Measurements from ENCODE around the gene SH2D3A. TPM values are rescaled to one million over a fixed set of nuclear protein-coding genes. Genes with fewer than 3 reads are reported as not detected.

The SH2D3A gene
- total and polyA plus RNA-seq, 2 donors (not counting 3 experiments of a cell fraction or from before 2014, with no cell fraction given): 0.04 to 0.53 TPM

- Histone ChIP-seq H2AFZ (ENCODE audit: low read depth, low read length) (peak overlapping the region; percentile 53), H3K36me3 (ENCODE audit: control insufficient read depth in 2 of 2, extremely low read depth in 1 of 2, insufficient read depth in 2 of 2, low read length in 2 of 2) (peaks cover 0 to 11% of the 10 kb centered on the region in 2 experiments), H4K20me1 (replicated peaks; ENCODE audit: control insufficient read depth, extremely low read depth, insufficient read depth, low read length) (no peaks in the 10 kb centered on the region), H3K4me2 (ENCODE audit: insufficient read depth, low read length) (peak overlapping the region; percentile 78), H3K9me1 (replicated peaks; ENCODE audit: control insufficient read depth, extremely low read depth, insufficient read depth, low read length) (no peaks in the 10 kb centered on the region), H3K9me3 (replicated peaks; ENCODE audit: control insufficient read depth, insufficient read depth, low read length) (no peaks in the 10 kb centered on the region), H3K9ac (replicated peaks; ENCODE audit: extremely low read depth, insufficient read depth, low read length) (peak overlapping the region; percentile 60), H3K27ac (ENCODE audit: insufficient read depth, low read depth, low read length) (peak overlapping the region; percentile 61), H3K4me1 (ENCODE audit: control insufficient read depth, extremely low read depth, insufficient read depth, low read length) (peaks cover 48% of the 10 kb centered on the region), H3K27me3 (ENCODE audit: control insufficient read depth in 2 of 2, insufficient read depth in 2 of 2, low read length in 2 of 2) (no peaks in the 10 kb centered on the region), H3K4me3 (replicated peaks in 1 of 3; ENCODE audit: insufficient read depth in 1 of 3, low read depth in 1 of 3, low read length in 3 of 3) (peak overlapping the region; percentile 66 to 92 (median 80)), H3K79me2 (ENCODE audit: control insufficient read depth, insufficient read depth, low read length) (peaks cover 33% of the 10 kb centered on the region)
- no TSS peak for BruUV-seq (replicated peaks)
- CTCF ChIA-PET: interaction anchor here (6.2 kb wide), 1 partner anchor 122 kb away, joined by 179 read pairs; no protein-coding TSS in a partner anchor
- FAIRE-seq (peak; percentile 40), DNase-seq (ENCODE audit: low read depth, low spot score) (peak; percentile 38)
- intact Hi-C loops (cut with micrococcal nuclease): loop anchor here (5.0 to 10.0 kb wide), 6 partner anchors 62 to 1828 kb away; partner anchors contain the start of genes ALKBH7, KHSRP, TNFSF14 and TNFSF9
- no peak for TF ChIP-seq POLR2A (IDR thresholded peaks at IDR 0.05; ENCODE audit: low read depth, low read length)
- TF ChIP-seq FOS (IDR thresholded peaks at IDR 0.05; ENCODE audit: borderline replicate concordance, insufficient read depth, low read length): no peak
- dilution Hi-C loops (cut with MboI; ENCODE audit: extremely low pct_ligation_motif_present, low sequenced_read_pairs): no loop called here
- POLR2A ChIA-PET: interaction anchor here (0.6 kb wide), 1 partner anchor 123 kb away, joined by 5 read pairs; no protein-coding TSS in a partner anchor
Observed at GRCh38 chr19:6739883-6740588, 27.2 kb downstream of the SH2D3A start.

DNA sequence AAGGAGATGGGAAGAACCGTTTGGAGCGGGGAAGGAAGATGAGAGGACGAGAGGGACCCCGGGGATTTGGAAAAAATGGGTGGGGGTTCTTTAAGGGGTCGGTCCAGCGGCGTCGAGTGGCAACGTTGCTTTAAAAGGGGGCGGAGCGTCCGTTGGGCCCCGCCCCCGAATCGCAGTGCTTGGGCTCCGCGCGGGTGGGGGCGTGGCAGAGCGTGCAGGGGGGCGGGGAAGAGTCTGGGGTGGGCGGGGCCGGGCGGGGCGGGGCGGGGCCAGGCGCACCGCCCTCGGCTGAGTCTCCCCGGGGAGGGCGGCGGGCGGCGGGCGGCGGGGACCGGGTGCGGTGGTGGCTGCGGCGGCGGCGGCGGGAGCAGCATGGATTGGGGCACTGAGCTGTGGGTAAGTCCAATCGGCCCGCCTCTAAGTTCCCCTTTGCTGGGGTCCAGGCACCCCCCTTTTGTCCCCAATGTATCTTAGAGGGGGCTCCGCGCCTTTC, 27.8 kb downstream of the SH2D3A start, which contains the start of gene TRIP10:
TRIP10 (plus strand) TSS at position 291 of the 493 bp plus-strand sequence; CDS start at position 373, 82 bp downstream.
- peak within 1 kb of the TSS; percentile 66 to 92 (median 80) for H3K4me3 ChIP-seq (replicated peaks in 1 of 3; ENCODE audit: insufficient read depth in 1 of 3, low read depth in 1 of 3, low read length in 3 of 3)
- BruUV-seq (replicated peaks): no TSS peak
- FAIRE-seq (peak; percentile 80), DNase-seq (ENCODE audit: low read depth, low spot score) (peak; percentile 66)
- H3K9ac ChIP-seq (replicated peaks; ENCODE audit: extremely low read depth, insufficient read depth, low read length): peak within 1 kb of the TSS; percentile 60
- H3K27ac ChIP-seq (ENCODE audit: insufficient read depth, low read depth, low read length): peak within 1 kb of the TSS; percentile 61
- intact Hi-C loops (cut with micrococcal nuclease): loop anchor here (5.0 to 10.0 kb wide), 5 partner anchors 63 to 367 kb away; partner anchors contain the start of genes ALKBH7, KHSRP, TNFSF14 and TNFSF9
- no peaks in the 10 kb centered on the region for H3K27me3 ChIP-seq (ENCODE audit: control insufficient read depth in 2 of 2, insufficient read depth in 2 of 2, low read length in 2 of 2)
- peaks cover 33% of the 10 kb centered on the region for H3K79me2 ChIP-seq (ENCODE audit: control insufficient read depth, insufficient read depth, low read length)
- H3K4me2 ChIP-seq (ENCODE audit: insufficient read depth, low read length): peak within 1 kb of the TSS; percentile 78
- H2AFZ ChIP-seq (ENCODE audit: low read depth, low read length): peak within 1 kb of the TSS; percentile 82
- ChIA-PET CTCF (interaction anchor here (1.0 to 6.2 kb wide), 4 partner anchors 11 to 123 kb away, joined by 4 to 179 read pairs (median 14); no protein-coding TSS in a partner anchor), POLR2A (interaction anchor here (0.6 kb wide), 1 partner anchor 124 kb away, joined by 5 read pairs; no protein-coding TSS in a partner anchor)
- H3K4me1 ChIP-seq (ENCODE audit: control insufficient read depth, extremely low read depth, insufficient read depth, low read length): peaks cover 46% of the 10 kb centered on the region
- dilution Hi-C loops (cut with MboI; ENCODE audit: extremely low pct_ligation_motif_present, low sequenced_read_pairs): no loop called here
- H4K20me1 ChIP-seq (replicated peaks; ENCODE audit: control insufficient read depth, extremely low read depth, insufficient read depth, low read length): no peaks in the 10 kb centered on the region
- H3K9me3 ChIP-seq (replicated peaks; ENCODE audit: control insufficient read depth, insufficient read depth, low read length): no peaks in the 10 kb centered on the region
- TF ChIP-seq, protein P1, sequence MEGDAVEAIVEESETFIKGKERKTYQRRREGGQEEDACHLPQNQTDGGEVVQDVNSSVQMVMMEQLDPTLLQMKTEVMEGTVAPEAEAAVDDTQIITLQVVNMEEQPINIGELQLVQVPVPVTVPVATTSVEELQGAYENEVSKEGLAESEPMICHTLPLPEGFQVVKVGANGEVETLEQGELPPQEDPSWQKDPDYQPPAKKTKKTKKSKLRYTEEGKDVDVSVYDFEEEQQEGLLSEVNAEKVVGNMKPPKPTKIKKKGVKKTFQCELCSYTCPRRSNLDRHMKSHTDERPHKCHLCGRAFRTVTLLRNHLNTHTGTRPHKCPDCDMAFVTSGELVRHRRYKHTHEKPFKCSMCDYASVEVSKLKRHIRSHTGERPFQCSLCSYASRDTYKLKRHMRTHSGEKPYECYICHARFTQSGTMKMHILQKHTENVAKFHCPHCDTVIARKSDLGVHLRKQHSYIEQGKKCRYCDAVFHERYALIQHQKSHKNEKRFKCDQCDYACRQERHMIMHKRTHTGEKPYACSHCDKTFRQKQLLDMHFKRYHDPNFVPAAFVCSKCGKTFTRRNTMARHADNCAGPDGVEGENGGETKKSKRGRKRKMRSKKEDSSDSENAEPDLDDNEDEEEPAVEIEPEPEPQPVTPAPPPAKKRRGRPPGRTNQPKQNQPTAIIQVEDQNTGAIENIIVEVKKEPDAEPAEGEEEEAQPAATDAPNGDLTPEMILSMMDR (IDR thresholded peaks at IDR 0.05; ENCODE audit: extremely low read depth in 1 of 2, insufficient read depth in 1 of 2, low read depth in 1 of 2, low read length in 2 of 2): no peak
- TF ChIP-seq MAX (IDR thresholded peaks at IDR 0.05; ENCODE audit: insufficient read depth, insufficient read length): no peak
- TF ChIP-seq POLR2AphosphoS5 (IDR thresholded peaks at IDR 0.05; ENCODE audit: insufficient read depth, low read depth, low read length): no peak
- no peak for TF ChIP-seq MYC (IDR thresholded peaks at IDR 0.05; ENCODE audit: low read depth, low read length)
- TF ChIP-seq GATA2 (IDR thresholded peaks at IDR 0.05; ENCODE audit: insufficient read depth, insufficient read length, low read depth, low read length): no peak
- no peak for TF ChIP-seq JUN (IDR thresholded peaks at IDR 0.05; ENCODE audit: borderline replicate concordance, insufficient read depth, insufficient read length, low read depth)
- no peak for TF ChIP-seq POLR2A (IDR thresholded peaks at IDR 0.05; ENCODE audit: low read depth, low read length)
- TF ChIP-seq FOS (IDR thresholded peaks at IDR 0.05; ENCODE audit: borderline replicate concordance, insufficient read depth, low read length): no peak
- TF ChIP-seq EZH2 (IDR thresholded peaks at IDR 0.05; ENCODE audit: borderline replicate concordance, low read depth, low read length, severe bottlenecking): no peak
- no peaks in the 10 kb centered on the region for H3K9me1 ChIP-seq (replicated peaks; ENCODE audit: control insufficient read depth, extremely low read depth, insufficient read depth, low read length)
- peaks cover 0 to 11% of the 10 kb centered on the region in 2 experiments for H3K36me3 ChIP-seq (ENCODE audit: control insufficient read depth in 2 of 2, extremely low read depth in 1 of 2, insufficient read depth in 2 of 2, low read length in 2 of 2)
